Stimulated activated naive CD8-positive, alpha-beta T cell treated with anti-CD3 and anti-CD28 coated beads, Interleukin-15, Interleukin-2, amounts not matched to agents 100 U/mL and 50 U/mL, for 24 hours (primary cell): ENCODE measurements around the gene TMEM101.
"Not testable (repeated sequence)": the region's sequence is repeated elsewhere in the genome, so short reads cannot be mapped to it uniquely, and the experiment has no call there.

Experiments
- ATAC-seq: fragments of 150-1000 bp; cut with Tn5 transposase; one replicate; pipeline ENCODE4 v1.10.0; 2021
- DNase-seq: peaks from one replicate; pipeline ENCODE4 v3.0.0; 2021

Gene TMEM101

DNA sequence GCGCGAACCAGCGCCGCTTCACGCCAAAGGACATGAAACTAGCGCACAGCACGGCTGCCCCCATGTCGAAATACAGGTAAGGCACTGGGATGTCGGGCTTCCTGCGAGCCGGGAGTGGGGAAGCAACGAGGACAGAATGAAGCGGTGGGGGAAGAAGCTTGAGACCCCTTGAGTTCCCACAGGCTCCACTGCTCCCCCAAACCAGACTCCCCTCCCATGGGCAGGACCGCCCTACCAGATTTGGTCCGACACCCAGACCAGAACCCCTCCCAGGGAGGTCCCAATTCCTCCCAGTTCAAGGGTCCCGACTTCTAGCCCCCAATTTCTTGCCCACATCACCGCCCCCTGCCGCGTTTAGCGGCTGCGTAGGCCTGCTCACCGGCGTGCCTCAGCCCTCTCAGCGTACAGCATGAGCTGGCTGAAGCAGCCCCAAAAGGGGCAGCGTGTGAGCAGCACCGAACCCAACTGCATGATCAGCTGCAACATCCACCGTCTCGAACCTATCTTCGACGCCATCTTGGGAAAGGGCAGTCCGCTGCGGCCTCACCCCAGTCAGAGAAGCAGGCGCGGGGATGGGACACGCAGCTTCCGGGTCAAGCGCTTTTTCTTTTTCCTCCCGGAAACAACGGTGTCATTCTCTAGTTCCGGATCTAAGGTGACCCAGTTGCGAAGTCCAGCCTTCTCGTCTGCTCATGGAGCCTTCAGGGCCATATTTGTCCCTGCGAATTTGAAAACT lies at the start of gene TMEM101:
Gene TMEM101, minus strand, starts transcription at position 527 of the 736 bp plus-strand sequence. Its CDS starts 11 bp downstream, at position 516.
- peak; percentile 96 for ATAC-seq
- peak; percentile 86 for DNase-seq

DNA sequence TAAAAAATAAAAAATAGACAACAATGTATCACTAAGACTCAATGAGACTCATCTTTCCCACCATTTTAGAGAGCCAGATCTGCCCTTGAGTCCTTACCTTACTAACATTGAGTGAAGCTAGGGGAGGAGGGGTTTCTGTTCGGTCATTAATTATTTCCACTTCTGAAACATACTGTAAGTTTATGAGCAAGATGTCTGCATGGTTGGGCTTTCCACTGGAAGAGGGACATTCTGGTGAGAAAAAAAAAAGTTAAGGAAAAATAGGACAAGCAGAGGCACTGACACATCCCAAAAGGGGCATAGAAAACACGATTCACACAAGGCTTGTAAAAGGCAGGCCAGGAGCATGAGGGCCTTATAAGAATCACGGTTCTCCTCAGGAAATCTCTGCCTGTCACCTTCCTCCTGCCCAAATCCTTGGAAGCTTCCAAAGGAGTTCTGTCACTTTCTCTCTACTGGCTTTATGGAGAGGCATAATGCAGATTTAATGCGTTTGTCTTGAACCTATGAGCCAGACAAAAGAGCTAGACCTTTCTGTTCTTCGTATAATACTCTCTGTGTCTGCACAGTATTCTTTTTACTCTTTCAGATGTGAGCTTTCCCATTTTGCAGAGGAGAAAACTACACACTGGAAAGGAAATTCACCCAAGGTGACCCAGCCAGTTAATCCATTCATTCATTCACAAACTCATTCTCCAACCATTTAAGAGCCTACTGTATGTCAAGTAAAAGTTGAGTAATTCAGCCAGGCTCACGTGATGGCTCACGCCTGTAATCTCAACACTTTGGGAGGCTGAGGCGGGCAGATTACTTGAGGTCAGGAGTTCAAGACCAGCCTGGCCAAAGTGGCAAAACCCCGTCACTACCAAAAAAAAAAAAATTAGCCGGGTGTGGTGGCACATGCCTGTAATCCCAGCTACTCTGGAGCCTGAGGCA lies 49.2 kb upstream of the TMEM101 start:
- ATAC-seq = no peak
- DNase-seq = no peak

- no peak for DNase-seq
- no peak for ATAC-seq
These were observed 48.1 kb upstream of the TMEM101 start for GRCh38 chr17:44062871-44063270.

GRCh38 chr17:44061446-44061845 lies 46.7 kb upstream of the TMEM101 start:
- DNase-seq (no peak), ATAC-seq (no peak)

GRCh38 chr17:44059101-44059892 lies 44.5 kb upstream of the TMEM101 start:
- ATAC-seq = no peak
- DNase-seq = no peak

DNA sequence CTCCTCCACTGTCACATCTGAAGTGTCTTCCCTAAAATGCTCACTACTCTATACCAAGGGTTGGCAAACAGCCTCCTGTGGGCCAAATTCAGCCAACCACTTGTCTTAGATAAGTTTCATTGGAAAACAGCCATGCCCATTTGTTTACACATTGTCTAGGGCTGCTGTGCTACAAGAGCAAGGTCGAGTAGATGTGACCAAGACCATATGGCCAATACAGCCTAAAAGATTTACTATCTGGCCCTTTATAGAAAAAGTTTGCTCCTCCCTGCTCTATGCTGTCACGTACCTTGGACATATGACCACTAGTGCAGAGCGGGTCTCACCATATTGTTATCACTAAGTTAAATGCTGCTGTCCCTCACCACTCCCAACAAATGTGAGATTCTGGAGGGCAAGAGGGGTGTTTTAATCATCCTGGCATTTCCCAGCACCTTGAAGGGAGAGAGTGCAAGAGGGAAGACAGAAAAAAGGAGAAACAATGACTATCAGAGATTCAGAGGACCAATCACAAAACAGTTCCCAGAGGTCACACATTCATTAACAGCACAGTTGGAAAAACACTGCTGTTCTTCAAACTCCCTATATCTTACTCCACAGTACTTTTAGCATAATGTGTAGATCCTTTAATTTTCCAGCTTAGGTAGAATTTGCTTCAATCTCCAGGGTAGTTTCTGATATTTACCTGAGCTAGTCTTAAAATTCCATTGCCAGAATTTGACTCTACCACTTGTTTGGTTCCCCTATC lies 38.5 kb upstream of the TMEM101 start:
- DNase-seq = no peak
- no peak for ATAC-seq

DNA sequence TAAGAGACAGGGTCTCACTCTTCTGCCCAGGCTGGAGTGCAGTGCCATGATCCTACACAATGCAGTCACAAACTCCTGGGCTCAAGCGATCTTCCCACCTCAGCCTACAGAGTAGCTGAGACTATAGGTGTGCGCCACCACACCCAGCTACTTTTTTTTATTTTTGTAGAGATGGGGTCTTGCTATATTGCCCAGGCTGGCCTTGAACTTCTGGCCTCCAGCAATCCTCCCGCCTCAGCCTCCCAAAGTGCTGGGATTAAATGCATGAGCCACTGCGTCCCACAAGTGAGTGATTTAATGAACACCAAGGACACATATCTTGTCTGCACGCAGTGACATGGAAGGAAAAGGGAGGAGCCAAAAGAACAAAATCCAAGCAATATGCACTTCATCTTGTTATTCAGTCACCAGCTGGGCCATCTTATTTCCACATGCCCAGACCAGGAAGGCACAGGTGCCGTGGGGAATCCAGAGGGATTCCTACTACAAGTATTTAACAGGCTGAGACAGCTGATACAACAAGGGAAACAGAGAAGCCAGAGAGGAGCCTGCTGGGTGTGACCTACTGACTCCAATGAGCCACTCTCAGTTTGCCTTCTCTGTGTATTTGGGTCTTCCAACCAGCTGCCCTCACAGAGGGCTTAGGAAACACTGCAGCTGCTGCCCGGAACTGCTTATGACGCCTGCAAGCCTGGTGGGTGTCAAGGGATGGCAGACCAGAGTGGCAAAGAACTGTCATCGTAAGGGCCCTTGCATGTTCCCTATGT lies 34.7 kb upstream of the TMEM101 start:
- DNase-seq (no peak), ATAC-seq (no peak)

- ATAC-seq, DNase-seq: not testable (repeated sequence)
These were observed 32.1 kb upstream of the TMEM101 start for GRCh38 chr17:44046893-44047292.

DNA sequence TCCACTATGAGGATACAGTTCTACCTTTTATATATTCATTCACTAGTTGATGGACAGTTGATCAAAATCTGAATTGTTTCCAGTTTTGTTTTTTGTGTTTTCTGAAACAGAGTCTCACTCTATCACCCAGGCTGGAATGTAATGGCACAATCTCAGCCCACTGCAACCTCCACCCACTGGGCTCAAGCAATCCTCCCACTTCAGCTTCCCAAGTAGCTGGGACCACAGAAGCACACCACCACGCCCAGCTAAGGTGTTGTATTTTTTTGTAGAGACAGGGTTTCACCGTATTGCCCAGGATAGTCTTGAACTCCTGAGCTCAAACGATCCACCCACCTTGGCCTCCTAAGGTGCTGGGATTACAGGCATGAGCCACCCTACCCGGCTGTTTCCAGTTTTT lies 30.7 kb upstream of the TMEM101 start:
- ATAC-seq (no peak), DNase-seq (no peak)

GRCh38 chr17:44044071-44044470 lies 29.3 kb upstream of the TMEM101 start:
- no peak for ATAC-seq
- no peak for DNase-seq

- no peak for DNase-seq
- no peak for ATAC-seq
These were observed 28.5 kb upstream of the TMEM101 start for GRCh38 chr17:44043272-44043696.

DNA sequence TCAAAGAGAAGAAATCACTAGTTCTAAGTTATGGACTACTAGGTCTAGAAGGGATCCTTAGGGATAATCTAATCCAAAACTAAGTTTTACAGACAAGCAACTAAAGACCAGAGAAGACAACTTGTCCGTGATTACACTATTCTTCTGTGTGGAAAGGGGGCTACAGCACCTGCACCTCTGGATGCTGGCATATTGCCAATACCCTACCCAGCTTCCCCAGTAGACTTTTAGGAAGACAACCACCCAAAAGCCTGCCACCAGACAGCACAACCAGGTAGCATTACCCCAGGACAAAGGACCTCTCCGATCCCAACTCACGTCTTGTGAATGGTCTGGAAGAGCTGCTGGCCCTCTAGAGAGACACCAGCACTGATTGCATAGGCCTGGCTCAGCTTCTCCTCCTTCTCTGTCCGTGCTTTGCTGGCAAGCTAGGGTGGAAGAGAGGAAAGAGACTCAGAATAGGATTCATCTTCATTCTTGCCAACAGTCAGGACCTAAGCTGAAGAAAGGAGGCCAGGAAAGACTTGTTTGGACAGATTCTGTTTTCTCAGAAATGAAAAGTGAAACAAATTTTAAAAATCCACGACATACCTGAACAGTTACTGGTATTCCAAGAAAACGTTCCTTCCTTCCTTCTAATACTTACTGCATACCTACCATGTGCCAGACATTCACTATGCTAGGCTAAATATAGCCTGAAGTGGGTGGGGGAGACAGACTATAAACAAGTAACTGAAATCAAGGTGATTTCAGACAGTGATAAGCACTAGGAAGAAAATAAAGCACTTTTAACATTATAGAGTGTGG lies 25.3 kb upstream of the TMEM101 start:
- no peak for ATAC-seq
- DNase-seq = no peak

- DNase-seq = no peak
- no peak for ATAC-seq
These were observed 23.8 kb upstream of the TMEM101 start for GRCh38 chr17:44038604-44039011.

DNA sequence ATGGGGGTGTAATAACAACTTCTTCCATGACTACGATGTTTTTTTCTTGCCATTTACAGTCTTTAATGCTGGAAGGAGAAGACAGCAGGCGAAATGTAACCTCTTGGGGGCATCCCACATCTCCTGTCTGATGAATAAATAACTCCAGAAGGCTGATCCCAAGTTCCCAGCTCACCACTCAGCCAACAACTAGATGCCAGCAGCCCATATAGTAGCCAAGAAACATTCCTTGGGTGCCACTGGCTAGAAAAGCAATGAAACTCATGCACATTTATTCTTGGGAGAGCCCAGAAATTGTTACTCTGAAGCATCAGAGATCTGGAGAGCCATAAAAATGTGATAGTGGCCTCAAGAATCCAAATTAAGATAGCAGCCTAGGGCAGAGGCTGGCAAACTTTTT lies 22.7 kb upstream of the TMEM101 start:
- DNase-seq (no peak), ATAC-seq (no peak)

GRCh38 chr17:44034688-44035087 lies 19.9 kb upstream of the TMEM101 start:
- not testable (repeated sequence) for DNase-seq, ATAC-seq

DNA sequence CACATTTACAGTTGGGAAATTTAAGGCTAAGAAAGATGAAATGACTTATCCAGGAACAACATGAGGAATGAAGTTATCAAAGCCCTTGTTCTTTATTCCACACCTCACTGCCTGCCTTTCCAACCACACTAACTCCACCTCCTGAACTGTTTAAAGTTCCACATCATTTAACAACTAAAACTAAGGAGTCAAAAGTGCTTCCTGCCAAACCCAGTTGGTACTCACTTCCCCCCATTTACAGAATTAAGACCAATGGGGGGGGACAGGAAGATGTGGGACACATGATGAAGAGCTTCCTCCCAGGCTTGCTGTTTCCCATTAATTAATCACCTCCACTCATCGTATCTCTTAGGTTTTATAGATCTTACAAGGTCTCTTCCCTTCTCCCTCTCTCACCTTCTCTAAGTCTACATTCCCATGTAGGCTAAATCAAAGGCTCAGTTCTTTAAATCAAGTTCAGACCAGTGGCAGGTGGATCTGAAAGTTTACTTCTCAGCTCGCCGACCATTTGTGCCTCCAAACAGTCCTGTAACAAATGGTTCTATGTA lies 19.2 kb upstream of the TMEM101 start:
- DNase-seq (no peak), ATAC-seq (no peak)

DNA sequence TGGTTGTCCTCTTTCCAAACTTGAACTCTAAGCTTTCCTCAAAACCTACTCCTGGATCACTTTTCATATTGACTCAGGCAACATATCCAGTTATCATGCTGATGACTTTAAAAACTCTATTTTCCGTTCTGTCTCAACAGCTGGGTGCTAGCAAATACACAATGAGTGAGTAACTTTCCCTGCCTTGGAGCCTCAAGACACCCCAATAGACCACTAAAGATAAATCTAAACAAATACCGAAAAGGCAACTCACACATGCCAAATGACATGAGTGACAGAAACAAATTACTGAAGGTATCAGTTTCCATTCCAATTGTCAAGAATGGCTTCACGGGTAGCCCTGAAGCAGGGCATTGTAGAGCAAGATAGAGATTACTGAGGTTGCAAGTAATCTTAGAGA lies 15.7 kb upstream of the TMEM101 start:
- no peak for ATAC-seq
- no peak for DNase-seq

- ATAC-seq = no peak
- no peak for DNase-seq
These were observed 15.0 kb upstream of the TMEM101 start for GRCh38 chr17:44029736-44030135.

DNA sequence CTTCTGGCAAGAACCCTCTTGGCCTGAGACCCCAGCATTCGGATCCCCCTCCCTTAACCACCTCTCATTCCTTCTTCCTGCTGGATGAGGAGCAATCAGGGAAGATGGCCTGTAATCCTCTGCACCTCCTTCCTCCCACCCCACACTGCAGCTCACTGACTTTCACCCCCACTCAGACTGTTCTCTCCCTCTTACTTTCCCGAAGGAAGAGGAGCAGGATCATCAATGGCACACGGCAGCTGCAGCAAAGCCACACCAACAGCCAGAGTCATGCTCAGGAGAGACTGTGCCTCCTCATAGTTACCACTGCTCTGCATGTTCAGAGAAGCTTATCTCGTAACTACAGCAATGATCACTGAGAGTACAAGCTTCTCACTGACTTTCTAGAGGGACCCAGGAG lies 10.1 kb upstream of the TMEM101 start:
- no peak for DNase-seq
- ATAC-seq = no peak

DNA sequence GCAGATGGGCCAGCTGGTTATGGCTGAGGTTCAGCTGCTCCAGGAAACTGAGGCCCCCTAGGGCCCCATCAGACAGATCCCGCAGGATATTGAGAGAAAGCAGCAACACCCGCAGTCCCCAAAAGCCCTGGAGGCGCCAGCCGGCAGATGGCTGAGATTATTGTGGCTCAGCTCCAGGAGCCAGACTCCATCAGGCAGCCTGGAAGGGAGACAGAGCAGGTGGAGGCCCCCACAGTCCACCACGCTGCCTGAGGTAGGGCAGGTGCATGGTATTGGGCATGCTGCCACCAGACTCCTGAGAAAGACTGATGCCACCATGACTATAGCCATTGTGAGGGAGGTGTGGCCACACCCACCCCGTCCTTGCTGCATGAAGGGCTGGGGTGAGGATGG lies 9.5 kb upstream of the TMEM101 start:
- DNase-seq = no peak
- no peak for ATAC-seq
